HG03432 (cell line): Measurements from ENCODE around the gene TRAM2.
A peak's percentile ranks its signal among the peaks of the same experiment; 100 is the strongest.
"Not testable (repeated sequence)": the region's sequence is repeated elsewhere in the genome, so short reads cannot be mapped to it uniquely, and the experiment has no call there.

Source experiments
- ATAC-seq: cut with Tn5 transposase; IDR thresholded peaks from one replicate; pipeline ENCODE4 v1.9.1; 2021; ENCODE audit warnings: mild to moderate bottlenecking, moderate library complexity; ENCODE audit not compliant: unreplicated experiment

Gene TRAM2

GRCh38 chr6:52497652-52498408 is 79.0 kb downstream of the TRAM2 start:
- ATAC-seq = peak; percentile 85

GRCh38 chr6:52496631-52497030 is 80.2 kb downstream of the TRAM2 start:
- no peak for ATAC-seq

GRCh38 chr6:52495922-52496321 is 80.9 kb downstream of the TRAM2 start:
- no peak for ATAC-seq

GRCh38 chr6:52494298-52495072 is 82.4 kb downstream of the TRAM2 start:
- ATAC-seq = no peak

GRCh38 chr6:52493669-52494068 is 83.2 kb downstream of the TRAM2 start:
- ATAC-seq = no peak

GRCh38 chr6:52491203-52492069 is 85.4 kb downstream of the TRAM2 start:
- peak; percentile 73 for ATAC-seq

GRCh38 chr6:52489881-52490280 is 87.0 kb downstream of the TRAM2 start:
- ATAC-seq = no peak

- no peak for ATAC-seq
Measured at GRCh38 chr6:52483671-52484003, 93.2 kb downstream of the TRAM2 start.

- ATAC-seq = no peak
Measured at GRCh38 chr6:52482903-52483670, 93.8 kb downstream of the TRAM2 start.

GRCh38 chr6:52475307-52475706 is 101.6 kb downstream of the TRAM2 start:
- ATAC-seq = no peak

- ATAC-seq = no peak
Measured at GRCh38 chr6:52474173-52474572, 102.7 kb downstream of the TRAM2 start.

- ATAC-seq = not testable (repeated sequence)
Measured at GRCh38 chr6:52461194-52461593, 115.7 kb downstream of the TRAM2 start.

GRCh38 chr6:52457096-52457495 is 119.8 kb downstream of the TRAM2 start:
- ATAC-seq = no peak

- no peak for ATAC-seq
Measured at GRCh38 chr6:52454556-52454955, 122.3 kb downstream of the TRAM2 start.
